Measurements from ENCODE around the gene CNTNAP5.

CNTNAP5 gene

DNA sequence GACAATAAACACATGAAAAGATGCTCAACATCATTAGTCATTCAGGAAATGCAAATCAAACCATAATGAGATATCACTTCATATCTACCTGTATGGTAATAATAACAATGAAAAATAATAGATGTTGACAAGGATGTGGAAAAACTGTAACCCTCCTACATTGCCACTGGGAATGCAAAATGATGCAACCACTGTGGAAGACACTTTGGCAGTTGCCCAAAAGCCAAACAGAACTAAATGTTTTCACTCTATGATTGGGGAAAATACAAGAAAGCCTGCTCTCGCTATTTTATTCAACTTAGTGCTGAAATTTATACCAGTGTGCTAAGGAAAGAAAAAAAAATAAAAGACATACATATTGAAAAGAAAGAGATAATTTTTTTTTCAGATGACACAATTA is 934.5 kb downstream of the CNTNAP5 start:
- no peak overlapping the region for H2AFZ ChIP-seq (ENCODE audit: low read length)
- H3K9ac ChIP-seq (ENCODE audit: low read depth, low read length, poor library complexity, severe bottlenecking): no peak overlapping the region
- no peaks in the 10 kb centered on the region for H4K20me1 ChIP-seq (ENCODE audit: insufficient read depth, low read length, poor library complexity, severe bottlenecking)
- H3F3A ChIP-seq (ENCODE audit: low read depth): no peaks in the 10 kb centered on the region
- H3K4me2 ChIP-seq (ENCODE audit: low read depth, low read length, poor library complexity, severe bottlenecking): no peak overlapping the region
- TF ChIP-seq, protein P1, sequence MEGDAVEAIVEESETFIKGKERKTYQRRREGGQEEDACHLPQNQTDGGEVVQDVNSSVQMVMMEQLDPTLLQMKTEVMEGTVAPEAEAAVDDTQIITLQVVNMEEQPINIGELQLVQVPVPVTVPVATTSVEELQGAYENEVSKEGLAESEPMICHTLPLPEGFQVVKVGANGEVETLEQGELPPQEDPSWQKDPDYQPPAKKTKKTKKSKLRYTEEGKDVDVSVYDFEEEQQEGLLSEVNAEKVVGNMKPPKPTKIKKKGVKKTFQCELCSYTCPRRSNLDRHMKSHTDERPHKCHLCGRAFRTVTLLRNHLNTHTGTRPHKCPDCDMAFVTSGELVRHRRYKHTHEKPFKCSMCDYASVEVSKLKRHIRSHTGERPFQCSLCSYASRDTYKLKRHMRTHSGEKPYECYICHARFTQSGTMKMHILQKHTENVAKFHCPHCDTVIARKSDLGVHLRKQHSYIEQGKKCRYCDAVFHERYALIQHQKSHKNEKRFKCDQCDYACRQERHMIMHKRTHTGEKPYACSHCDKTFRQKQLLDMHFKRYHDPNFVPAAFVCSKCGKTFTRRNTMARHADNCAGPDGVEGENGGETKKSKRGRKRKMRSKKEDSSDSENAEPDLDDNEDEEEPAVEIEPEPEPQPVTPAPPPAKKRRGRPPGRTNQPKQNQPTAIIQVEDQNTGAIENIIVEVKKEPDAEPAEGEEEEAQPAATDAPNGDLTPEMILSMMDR (conservative IDR thresholded peaks at IDR 0.05; ENCODE audit: low read length): no peak
- TF ChIP-seq EZH2phosphoT487 (IDR thresholded peaks at IDR 0.05; ENCODE audit: borderline replicate concordance): no peak
- H3K9me2 ChIP-seq (replicated peaks; ENCODE audit: low read depth, low read length): no peaks in the 10 kb centered on the region
- no peaks in the 10 kb centered on the region for H3K36me3 ChIP-seq (ENCODE audit: insufficient read depth, low read length)
- no peaks in the 10 kb centered on the region for H3K9me3 ChIP-seq (ENCODE audit: insufficient read depth, low read depth, low read length)
- no peak overlapping the region for H3K4me3 ChIP-seq (ENCODE audit: low read length, poor library complexity, severe bottlenecking)
- H3K79me2 ChIP-seq (ENCODE audit: insufficient read depth, low read length): no peaks in the 10 kb centered on the region
- no peaks in the 10 kb centered on the region for H3K4me1 ChIP-seq (ENCODE audit: insufficient read depth, low read length, poor library complexity, severe bottlenecking)
- H3K27me3 ChIP-seq (ENCODE audit: insufficient read depth, low read length, poor library complexity, severe bottlenecking): no peaks in the 10 kb centered on the region

DNA sequence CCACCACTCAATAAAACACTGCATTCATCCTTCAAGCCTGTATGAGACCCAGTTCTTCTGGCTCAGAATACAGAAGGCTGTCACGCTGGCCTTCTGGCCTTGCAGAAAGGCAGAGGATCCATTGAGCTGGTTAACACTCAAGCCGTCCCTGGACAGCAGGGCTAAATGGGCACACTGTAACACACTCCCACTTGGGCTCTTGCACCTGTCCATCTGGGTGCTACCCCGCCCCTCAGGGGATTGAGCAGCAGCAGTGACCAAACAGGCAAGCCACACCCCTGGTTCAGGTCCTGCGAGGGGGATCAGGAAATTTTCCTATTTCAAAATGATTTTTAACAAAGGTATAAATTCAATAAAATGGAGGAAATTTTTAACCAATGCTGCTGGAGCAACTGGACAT is 936.0 kb downstream of the CNTNAP5 start:
- H2AFZ ChIP-seq (ENCODE audit: low read length): no peak overlapping the region
- H4K20me1 ChIP-seq (ENCODE audit: insufficient read depth, low read length, poor library complexity, severe bottlenecking): no peaks in the 10 kb centered on the region
- no peak overlapping the region for H3K4me2 ChIP-seq (ENCODE audit: low read depth, low read length, poor library complexity, severe bottlenecking)
- H3K4me1 ChIP-seq (ENCODE audit: insufficient read depth, low read length, poor library complexity, severe bottlenecking): no peaks in the 10 kb centered on the region
- no peaks in the 10 kb centered on the region for H3K9me2 ChIP-seq (replicated peaks; ENCODE audit: low read depth, low read length)
- H3K9me3 ChIP-seq (ENCODE audit: insufficient read depth, low read depth, low read length): no peaks in the 10 kb centered on the region
- H3F3A ChIP-seq (ENCODE audit: low read depth): no peaks in the 10 kb centered on the region
- TF ChIP-seq, protein P1 (conservative IDR thresholded peaks at IDR 0.05; ENCODE audit: low read length): no peak
- no peak for TF ChIP-seq EZH2phosphoT487 (IDR thresholded peaks at IDR 0.05; ENCODE audit: borderline replicate concordance)
- H3K36me3 ChIP-seq (ENCODE audit: insufficient read depth, low read length): no peaks in the 10 kb centered on the region
- no peak overlapping the region for H3K9ac ChIP-seq (ENCODE audit: low read depth, low read length, poor library complexity, severe bottlenecking)
- no peaks in the 10 kb centered on the region for H3K79me2 ChIP-seq (ENCODE audit: insufficient read depth, low read length)
- no peaks in the 10 kb centered on the region for H3K27me3 ChIP-seq (ENCODE audit: insufficient read depth, low read length, poor library complexity, severe bottlenecking)
- no peak overlapping the region for H3K4me3 ChIP-seq (ENCODE audit: low read length, poor library complexity, severe bottlenecking)
